ENCODE measurements around the gene TMPRSS11F. TPM values are rescaled to one million over a fixed set of nuclear protein-coding genes. Genes with fewer than 3 reads are reported as not detected.

Gene TMPRSS11F
- total RNA-seq, 4 donors from 2014 or later, result not detected

DNA sequence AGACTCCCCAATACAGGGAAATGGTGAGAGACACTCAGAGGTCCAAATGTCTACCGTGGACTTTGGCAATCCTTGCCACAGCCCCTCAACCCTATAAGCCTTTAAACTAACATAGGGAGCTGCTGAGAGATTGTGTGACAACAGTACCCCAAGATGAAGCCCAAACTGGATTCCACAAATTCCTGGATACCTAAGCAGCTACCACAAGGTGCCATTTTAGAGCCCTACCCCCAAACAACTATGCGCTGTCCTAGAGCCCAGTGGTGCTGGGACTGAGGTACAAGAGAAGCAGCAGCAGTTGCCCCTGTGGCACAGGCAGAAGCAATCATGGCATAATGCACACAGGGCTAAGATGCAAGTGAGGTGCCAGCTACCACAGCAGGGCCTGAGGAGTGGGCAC, 2.7 kb upstream of the TMPRSS11F start:
- H3K9me3 ChIP-seq, result peaks cover 0 to 8% (median 0%) of the 10 kb centered on the region in 4 donors
- 63% methylated on average over 1 of the region's 2 CpGs for WGBS
- TF ChIP-seq POLR2AphosphoS5 (IDR thresholded peaks at IDR 0.05), result no peak
- no peak for DNase-seq (ENCODE audit: extremely low spot score)
- H3K27me3 ChIP-seq, result no peaks in the 10 kb centered on the region
- intact Hi-C loops (cut with DNase I), result no loop called here
- H3K27ac ChIP-seq (replicated peaks in 1 of 4), result no peak overlapping the region
- H3K36me3 ChIP-seq, result no peaks in the 10 kb centered on the region
- no peaks in the 10 kb centered on the region for H3K4me1 ChIP-seq
- no peak overlapping the region for H3K4me3 ChIP-seq

DNA sequence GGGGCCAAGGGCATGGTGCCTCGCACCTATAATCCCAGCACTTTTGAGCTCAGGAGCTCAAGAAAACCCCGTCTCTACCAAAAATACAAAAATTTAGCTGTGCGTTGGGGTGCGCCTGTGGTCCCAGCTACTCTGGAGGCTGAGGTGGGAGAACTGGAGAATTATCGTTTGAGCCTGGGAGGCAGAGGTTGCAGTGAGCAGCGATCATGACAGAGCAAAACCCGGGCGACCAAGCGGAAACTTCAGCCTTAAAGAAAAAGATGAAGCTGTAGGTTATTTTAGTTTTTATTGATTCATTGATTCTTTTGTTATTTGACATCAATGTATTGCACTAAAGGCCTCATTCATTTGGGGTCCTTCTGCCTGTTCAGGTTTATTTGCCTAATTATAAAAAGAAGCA, 5.4 kb downstream of the TMPRSS11F start:
- no peak for DNase-seq (ENCODE audit: extremely low spot score)
- WGBS, result 89% methylated on average over 9 of the region's 9 CpGs

DNA sequence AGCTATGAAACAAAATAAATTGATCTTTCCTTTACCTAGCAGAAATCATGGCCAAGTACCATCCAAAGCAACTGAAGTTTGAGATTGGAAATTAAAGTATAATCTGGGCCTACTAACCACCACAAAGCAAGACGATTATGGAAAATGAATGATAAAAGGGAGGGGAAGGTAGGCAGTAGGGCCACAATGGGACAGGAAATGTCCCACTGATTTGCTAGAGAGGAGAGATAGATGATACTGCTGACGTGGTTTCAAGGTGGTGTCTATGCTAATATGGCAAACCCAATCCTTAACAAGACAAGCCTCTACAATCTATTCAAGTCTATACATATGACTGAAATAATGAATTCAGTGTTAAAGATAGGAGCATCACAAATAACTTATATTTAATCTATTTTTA, 6.1 kb downstream of the TMPRSS11F start:
- no peak for DNase-seq (ENCODE audit: extremely low spot score)
- Histone ChIP-seq H3K36me3 (no peaks in the 10 kb centered on the region), H3K4me1 (no peaks in the 10 kb centered on the region), H3K27ac (replicated peaks in 1 of 4) (no peak overlapping the region), H3K9me3 (peaks cover 0 to 6% (median 0%) of the 10 kb centered on the region in 4 donors), H3K27me3 (no peaks in the 10 kb centered on the region), H3K4me3 (no peak overlapping the region)
- intact Hi-C loops (cut with DNase I), result no loop called here
- TF ChIP-seq POLR2AphosphoS5 (IDR thresholded peaks at IDR 0.05) (no peak), EP300 (IDR thresholded peaks at IDR 0.05) (no peak), POLR2A (IDR thresholded peaks at IDR 0.05; ENCODE audit: low read depth) (no peak)
- TF ChIP-seq, protein P1, sequence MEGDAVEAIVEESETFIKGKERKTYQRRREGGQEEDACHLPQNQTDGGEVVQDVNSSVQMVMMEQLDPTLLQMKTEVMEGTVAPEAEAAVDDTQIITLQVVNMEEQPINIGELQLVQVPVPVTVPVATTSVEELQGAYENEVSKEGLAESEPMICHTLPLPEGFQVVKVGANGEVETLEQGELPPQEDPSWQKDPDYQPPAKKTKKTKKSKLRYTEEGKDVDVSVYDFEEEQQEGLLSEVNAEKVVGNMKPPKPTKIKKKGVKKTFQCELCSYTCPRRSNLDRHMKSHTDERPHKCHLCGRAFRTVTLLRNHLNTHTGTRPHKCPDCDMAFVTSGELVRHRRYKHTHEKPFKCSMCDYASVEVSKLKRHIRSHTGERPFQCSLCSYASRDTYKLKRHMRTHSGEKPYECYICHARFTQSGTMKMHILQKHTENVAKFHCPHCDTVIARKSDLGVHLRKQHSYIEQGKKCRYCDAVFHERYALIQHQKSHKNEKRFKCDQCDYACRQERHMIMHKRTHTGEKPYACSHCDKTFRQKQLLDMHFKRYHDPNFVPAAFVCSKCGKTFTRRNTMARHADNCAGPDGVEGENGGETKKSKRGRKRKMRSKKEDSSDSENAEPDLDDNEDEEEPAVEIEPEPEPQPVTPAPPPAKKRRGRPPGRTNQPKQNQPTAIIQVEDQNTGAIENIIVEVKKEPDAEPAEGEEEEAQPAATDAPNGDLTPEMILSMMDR (IDR thresholded peaks at IDR 0.05), result no peak
- 82% methylated on average over 2 of the region's 2 CpGs for WGBS

More for the DNA sequence above, 5.4 kb downstream of the TMPRSS11F start:
- Histone ChIP-seq H3K4me3 (no peak overlapping the region), H3K9me3 (peaks cover 0 to 3% (median 0%) of the 10 kb centered on the region in 4 donors), H3K27ac (replicated peaks in 1 of 4) (no peak overlapping the region), H3K4me1 (no peaks in the 10 kb centered on the region), H3K36me3 (no peaks in the 10 kb centered on the region), H3K27me3 (no peaks in the 10 kb centered on the region)
- intact Hi-C loops (cut with DNase I), result no loop called here
- TF ChIP-seq POLR2A (IDR thresholded peaks at IDR 0.05; ENCODE audit: low read depth) (no peak), POLR2AphosphoS5 (IDR thresholded peaks at IDR 0.05) (no peak), EP300 (IDR thresholded peaks at IDR 0.05) (no peak)
- TF ChIP-seq, protein P1 (IDR thresholded peaks at IDR 0.05), result no peak

DNA sequence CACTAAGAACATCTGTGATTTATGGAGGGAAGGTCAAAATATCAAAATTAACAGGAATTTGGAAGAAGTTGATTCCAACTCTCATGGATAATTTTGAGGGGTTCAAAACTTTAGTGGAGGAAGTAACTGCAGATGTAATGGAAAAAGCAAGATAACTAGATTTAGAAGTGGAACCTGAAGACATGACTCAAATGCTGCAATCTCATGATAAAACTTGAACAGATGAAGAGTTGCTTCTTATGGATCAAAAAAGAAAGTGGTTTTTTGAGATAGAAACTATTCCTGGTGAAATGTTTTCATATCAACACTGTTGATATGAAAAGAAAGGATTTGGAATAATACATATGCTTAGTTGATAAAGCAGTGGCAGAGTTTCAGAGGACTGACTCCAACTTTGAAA, 9.7 kb downstream of the TMPRSS11F start:
- no peaks in the 10 kb centered on the region for H3K4me1 ChIP-seq
- H3K36me3 ChIP-seq, result no peaks in the 10 kb centered on the region
- no peak overlapping the region for H3K4me3 ChIP-seq
- peaks cover 0 to 23% (median 2%) of the 10 kb centered on the region in 4 donors for H3K9me3 ChIP-seq
- H3K27me3 ChIP-seq, result no peaks in the 10 kb centered on the region
- TF ChIP-seq POLR2A (IDR thresholded peaks at IDR 0.05; ENCODE audit: low read depth) (no peak), POLR2AphosphoS5 (IDR thresholded peaks at IDR 0.05) (no peak), EP300 (IDR thresholded peaks at IDR 0.05) (no peak)
- TF ChIP-seq, protein P1 (IDR thresholded peaks at IDR 0.05), result no peak
- no peak for DNase-seq (ENCODE audit: extremely low spot score)
- intact Hi-C loops (cut with DNase I), result no loop called here
- H3K27ac ChIP-seq (replicated peaks in 1 of 4), result no peak overlapping the region

DNA sequence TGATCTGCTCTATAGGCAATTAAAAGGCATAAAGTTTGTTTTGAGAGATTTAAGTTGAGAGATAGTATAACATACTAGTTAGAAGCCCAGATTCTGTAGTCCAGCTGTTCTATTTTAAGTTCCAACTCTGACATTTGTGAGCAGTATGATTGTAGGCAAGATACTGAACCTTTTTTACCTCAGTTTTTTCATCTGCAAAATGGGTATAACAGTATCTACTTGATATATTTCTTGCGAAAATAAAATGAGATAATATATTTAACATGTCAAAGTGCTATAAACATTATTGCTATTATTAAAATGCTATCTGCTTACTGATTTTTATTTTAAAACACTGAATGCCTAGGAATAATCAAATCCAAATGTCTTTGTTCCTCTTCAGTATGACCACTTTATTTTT, 19.2 kb downstream of the TMPRSS11F start:
- Histone ChIP-seq H3K27ac (replicated peaks in 1 of 4) (no peak overlapping the region), H3K27me3 (no peaks in the 10 kb centered on the region), H3K4me1 (no peaks in the 10 kb centered on the region), H3K9me3 (peaks cover 0 to 5% (median 0%) of the 10 kb centered on the region in 4 donors), H3K36me3 (no peaks in the 10 kb centered on the region), H3K4me3 (no peak overlapping the region)
- TF ChIP-seq, protein P1 (IDR thresholded peaks at IDR 0.05), result no peak
- TF ChIP-seq POLR2A (IDR thresholded peaks at IDR 0.05; ENCODE audit: low read depth) (no peak), POLR2AphosphoS5 (IDR thresholded peaks at IDR 0.05) (no peak), EP300 (IDR thresholded peaks at IDR 0.05) (no peak)
- DNase-seq (ENCODE audit: extremely low spot score), result no peak
- intact Hi-C loops (cut with DNase I), result no loop called here
- WGBS, result 95% methylated on average over 1 of the region's 1 CpG

Measured in esophagus muscularis mucosa (tissue), 4 donors.